IMR-90 (cell line): ENCODE data around the gene ELOB. TPM values are rescaled to one million over a fixed set of nuclear protein-coding genes. Genes with fewer than 3 reads are reported as not detected.

Experiments used
- ATAC-seq: fragments of 200-7000 bp; cut with Tn5 transposase; 2 replicates; pipeline ENCODE4 v1.9.1; 2020; ENCODE audit warnings: low read depth, mild to moderate bottlenecking, moderate library complexity
- BruUV-seq: library from RNA; stranded (reverse); fragments of 400-500 nt; replicated peaks from 2 replicates; lab custom pipeline; 2021; lab: Mats Ljungman, UMichigan
- CTCF ChIA-PET: fragments of 300-600 bp; formaldehyde crosslinking; extraction: SDS; loops from one replicate; lab custom pipeline; 2021; ENCODE audit warnings: antibody characterized with exemption; lab: Yijun Ruan, JAX
- POLR2A ChIA-PET: fragments of 300-600 bp; sonication (Branson Sonifier 250); formaldehyde crosslinking; loops from one replicate; lab custom pipeline; 2022; ENCODE audit warnings: antibody characterized with exemption; ENCODE audit not compliant: unreplicated experiment; lab: Charles Lee
- DNase-seq: peaks from one replicate; pipeline ENCODE4 v3.0.0; 2013
- H2AFZ ChIP-seq: replicated peaks from 2 replicates; pipeline ENCODE3; 2013; ENCODE audit warnings: low read length, mild to moderate bottlenecking; ENCODE audit not compliant: poor library complexity
- H2AK5ac ChIP-seq: 2 replicates; pipeline ENCODE4 v1.6.1; 2013; ENCODE audit warnings: low read depth, low read length, inconsistent platforms
- H2AK9ac ChIP-seq: replicated peaks from 2 replicates; pipeline ENCODE3; 2013; ENCODE audit warnings: mild to moderate bottlenecking, low read depth, low read length, moderate library complexity; ENCODE audit not compliant: poor library complexity
- H2BK120ac ChIP-seq: 2 replicates; pipeline ENCODE4 v1.6.1; 2013; ENCODE audit warnings: low read depth, low read length, inconsistent platforms
- H2BK15ac ChIP-seq: 3 replicates; pipeline ENCODE4 v1.6.1; 2013; ENCODE audit warnings: low read depth, low read length, inconsistent platforms
- H2BK20ac ChIP-seq: 2 replicates; pipeline ENCODE4 v1.6.1; 2013; ENCODE audit warnings: low read depth, mild to moderate bottlenecking, inconsistent platforms, low read length, moderate library complexity
- H2BK5ac ChIP-seq: 2 replicates; pipeline ENCODE4 v1.6.1; 2013; ENCODE audit warnings: mild to moderate bottlenecking, low read depth, low read length, inconsistent platforms; ENCODE audit not compliant: poor library complexity, severe bottlenecking
- H3K14ac ChIP-seq: replicated peaks from 2 replicates; pipeline ENCODE4 v1.6.1; 2013; ENCODE audit warnings: low read depth, low read length, inconsistent platforms
- H3K18ac ChIP-seq: 2 replicates; pipeline ENCODE4 v1.6.1; 2013; ENCODE audit warnings: low read depth, low read length, control low read depth
- H3K23ac ChIP-seq: 2 replicates; pipeline ENCODE4 v1.6.1; 2013; ENCODE audit warnings: low read depth, low read length, inconsistent platforms
- H3K27ac ChIP-seq: 2 replicates; pipeline ENCODE4 v1.5.1; 2013; ENCODE audit warnings: mild to moderate bottlenecking, control low read depth, low read length; ENCODE audit not compliant: insufficient read depth
- H3K27me3 ChIP-seq: 2 replicates; pipeline ENCODE4 v1.6.1; 2013; ENCODE audit warnings: low read length; ENCODE audit not compliant: control insufficient read depth, insufficient read depth
- H3K36me3 ChIP-seq: 2 replicates; pipeline ENCODE4 v1.6.1; 2013; ENCODE audit warnings: low read length, mixed read lengths; ENCODE audit not compliant: control insufficient read depth, insufficient read depth
- H3K4ac ChIP-seq: 2 replicates; pipeline ENCODE4 v1.6.1; 2013; ENCODE audit warnings: low read depth, low read length, inconsistent platforms
- H3K4me1 ChIP-seq: 2 replicates; pipeline ENCODE4 v1.6.1; 2013; ENCODE audit warnings: low read length, mixed read lengths; ENCODE audit not compliant: control insufficient read depth, insufficient read depth
- H3K4me2 ChIP-seq: 2 replicates; pipeline ENCODE4 v1.6.1; 2013; ENCODE audit warnings: low read depth, mild to moderate bottlenecking, control low read depth, low read length, moderate library complexity
- H3K4me3 ChIP-seq: 2 replicates; pipeline ENCODE4 v1.5.1; 2013; ENCODE audit warnings: low read depth, mild to moderate bottlenecking, control low read depth, low read length, moderate library complexity; ENCODE audit not compliant: insufficient read depth
- H3K56ac ChIP-seq: 2 replicates; pipeline ENCODE4 v1.6.1; 2013; ENCODE audit warnings: low read length, inconsistent platforms; ENCODE audit not compliant: insufficient read depth; ENCODE audit errors: extremely low read depth
- H3K79me1 ChIP-seq, 2 experiments: 2 replicates each; pipeline ENCODE4 v1.6.1; 2013; ENCODE audit warnings: low read length in 2 of 2, inconsistent platforms in 1 of 2, low read depth in 1 of 2
- H3K9ac ChIP-seq: 2 replicates; pipeline ENCODE4 v1.6.1; 2013; ENCODE audit warnings: low read depth, low read length, control low read depth
- H3K9me1 ChIP-seq: 2 replicates; pipeline ENCODE4 v1.6.1; 2013; ENCODE audit warnings: low read length, inconsistent platforms; ENCODE audit not compliant: insufficient read depth
- H3K9me3 ChIP-seq: 2 replicates; pipeline ENCODE4 v1.6.1; 2013; ENCODE audit warnings: low read length; ENCODE audit not compliant: control insufficient read depth, insufficient read depth
- H4K20me1 ChIP-seq: 2 replicates; pipeline ENCODE4 v1.6.1; 2013; ENCODE audit warnings: low read length, inconsistent platforms; ENCODE audit not compliant: insufficient read depth
- H4K5ac ChIP-seq: 2 replicates; pipeline ENCODE4 v1.6.1; 2013; ENCODE audit warnings: mild to moderate bottlenecking, low read depth, low read length, control low read depth
- H4K8ac ChIP-seq, 2 experiments: 2 replicates each; pipeline ENCODE4 v1.6.1; 2013; ENCODE audit warnings: low read depth in 2 of 2, low read length in 2 of 2, control low read depth in 1 of 2, inconsistent platforms in 1 of 2
- H4K91ac ChIP-seq: 2 replicates; pipeline ENCODE4 v1.6.1; 2013; ENCODE audit warnings: low read depth, low read length, inconsistent platforms; ENCODE audit not compliant: insufficient read depth
- CEBPB ChIP-seq: IDR thresholded peaks from 2 replicates; pipeline ENCODE4 v1.6.1; 2012; ENCODE audit warnings: low read depth, low read length, improper control_type of control experiment
- NFE2L2 ChIP-seq: fragments of 150-350 bp; IDR thresholded peaks from 2 replicates; pipeline ENCODE4 v1.6.1; 2016; ENCODE audit warnings: low read depth, mild to moderate bottlenecking, low read length
- USF2 ChIP-seq: fragments of 150-350 bp; IDR thresholded peaks from 2 replicates; pipeline ENCODE4 v1.6.1; 2017; ENCODE audit warnings: mild to moderate bottlenecking, antibody characterized with exemption, low read length, low read depth
- WGBS, 2 experiments: methylation state at CpG; one replicate each; pipeline versions ENCODE4 v1.1.5 to v1.1.7; 2013; ENCODE audit warnings: missing lambda C conversion rate in 2 of 2; ENCODE audit not compliant: insufficient read length in 1 of 2; ENCODE audit errors: extremely low coverage in 2 of 2; 5-methylcytosine and 5-hydroxymethylcytosine counted together
- dilution Hi-C: fragments of 300-500 bp; cut with HindIII; formaldehyde crosslinking; loops from one replicate; pipeline ENCODE4 v1.14.3; 2018; ENCODE audit warnings: low sequenced_read_pairs; ENCODE audit not compliant: unreplicated experiment
- in situ Hi-C: fragments of 300-500 bp; cut with MboI; formaldehyde crosslinking; loops from 3 replicates; pipeline ENCODE4 v1.14.3; 2019; ENCODE audit warnings: low sequenced_read_pairs, inconsistent platforms, mixed read lengths
- intact Hi-C: fragments of 100-400 bp; cut with micrococcal nuclease; formaldehyde crosslinking; loops from 2 replicates; pipeline ENCODE4 v1.10.0; 2022
- polyA plus RNA-seq, 3 experiments: library from polyadenylated mRNA; depleted of rRNA; stranded (reverse); fragments of >200 nt; gene quantifications; 2 replicates each; pipeline ENCODE4 v1.2.3, GENCODE V29; 2012; ENCODE audit warnings: low replicate concordance in 1 of 3
- total RNA-seq: library from RNA; depleted of rRNA; stranded (reverse); fragments of >200 nt; gene quantifications from 2 replicates; pipeline ENCODE4 v1.2.3, GENCODE V29; 2012

Gene ELOB
- total and polyA plus RNA-seq, 2 of the 4 experiments (the other 2 are of a cell fraction), result 442 to 5,859 TPM

- no peak overlapping the region for H4K91ac ChIP-seq
- H3K27me3 ChIP-seq, result peaks cover 56% of the 10 kb centered on the region
- no peaks in the 10 kb centered on the region for H3K9me3 ChIP-seq
- no peak overlapping the region for H3K4me2 ChIP-seq
- ATAC-seq (no peak), DNase-seq (no peak)
- no peak overlapping the region for H2BK20ac ChIP-seq
- TF ChIP-seq NFE2L2 (no peak), CEBPB (no peak), USF2 (no peak)
- no peak overlapping the region for H2BK15ac ChIP-seq
- H4K20me1 ChIP-seq, result no peaks in the 10 kb centered on the region
- H3K4me3 ChIP-seq, result no peak overlapping the region
- no peak overlapping the region for H2BK5ac ChIP-seq
- intact Hi-C loops (no loop called here), dilution Hi-C loops (no loop called here), in situ Hi-C loops (no loop called here)
- H4K5ac ChIP-seq, result no peak overlapping the region
- ChIA-PET POLR2A (no interaction called here), CTCF (no interaction called here)
- no peak overlapping the region for H2AK9ac ChIP-seq
- H3K23ac ChIP-seq, result no peak overlapping the region
- no peak overlapping the region for H3K14ac ChIP-seq
- WGBS, 2 experiments, result no CpG with 5 or more reads among the region's 9 CpGs
- no peaks in the 10 kb centered on the region for H3K9me1 ChIP-seq
- BruUV-seq, result no TSS peak
- H3K36me3 ChIP-seq, result no peaks in the 10 kb centered on the region
- H3K9ac ChIP-seq, result no peak overlapping the region
- H4K8ac ChIP-seq, result no peak overlapping the region
- H3K79me1 ChIP-seq, result no peaks in the 10 kb centered on the region
- H3K4me1 ChIP-seq, result no peaks in the 10 kb centered on the region
- H3K4ac ChIP-seq, result no peak overlapping the region
- H3K27ac ChIP-seq, result no peak overlapping the region
- no peak overlapping the region for H3K18ac ChIP-seq
- H2AFZ ChIP-seq, result no peak overlapping the region
- H3K56ac ChIP-seq, result no peak overlapping the region
- no peak overlapping the region for H2AK5ac ChIP-seq
- no peak overlapping the region for H2BK120ac ChIP-seq
Observed at GRCh38 chr16:2821487-2822157, 44.5 kb upstream of the ELOB start.
